ENCODE results near the gene SMIM41.
A peak's percentile ranks its signal among the peaks of the same experiment; 100 is the strongest.

Gene SMIM41

DNA sequence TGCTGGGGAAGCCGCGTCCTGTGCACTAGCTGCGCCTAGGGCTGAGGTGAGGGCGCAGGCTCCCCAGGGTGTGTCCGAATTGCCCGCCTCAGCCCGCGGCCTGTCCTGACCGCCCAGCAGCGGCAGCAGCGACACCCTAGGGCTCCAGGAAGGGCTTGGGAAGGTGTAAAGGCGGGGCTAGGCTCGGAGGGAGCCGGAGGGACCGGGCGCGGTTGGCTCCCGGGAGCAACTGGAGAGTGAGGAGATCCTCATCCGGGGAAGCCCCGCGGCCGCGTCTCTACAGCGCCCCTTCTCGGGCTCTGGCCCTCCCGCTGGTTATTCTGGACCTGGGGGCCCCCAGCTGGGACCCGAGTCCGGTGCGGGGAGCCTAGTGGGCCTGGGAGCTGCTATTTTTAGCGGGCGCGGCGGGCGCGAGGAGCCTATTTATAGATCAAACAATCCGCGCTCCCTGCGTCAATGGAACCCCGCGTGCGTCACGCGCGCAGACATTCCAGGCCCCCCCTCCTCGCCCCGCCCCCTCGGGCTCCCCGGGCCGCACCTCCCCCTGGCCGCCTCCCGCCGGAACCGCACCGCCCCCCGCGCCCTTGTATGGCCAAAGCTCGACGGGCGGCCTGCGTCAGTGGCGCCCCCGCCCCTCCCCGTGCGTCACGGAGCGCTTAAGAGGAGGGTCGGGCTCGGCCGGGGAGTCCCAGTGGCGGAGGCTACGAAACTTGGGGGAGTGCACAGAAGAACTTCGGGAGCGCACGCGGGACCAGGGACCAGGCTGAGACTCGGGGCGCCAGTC, 28.6 kb upstream of the SMIM41 start, which contains the start of gene NR4A1:
Gene NR4A1 (plus strand): TSS at position 685 of the 784 bp plus-strand sequence. CDS start 2,887 bp downstream, outside the sequence.
- DNase-seq (ENCODE audit: low read depth in 2 of 3, low spot score in 1 of 3) = peak; percentile 95 to 99 (median 98)

DNA sequence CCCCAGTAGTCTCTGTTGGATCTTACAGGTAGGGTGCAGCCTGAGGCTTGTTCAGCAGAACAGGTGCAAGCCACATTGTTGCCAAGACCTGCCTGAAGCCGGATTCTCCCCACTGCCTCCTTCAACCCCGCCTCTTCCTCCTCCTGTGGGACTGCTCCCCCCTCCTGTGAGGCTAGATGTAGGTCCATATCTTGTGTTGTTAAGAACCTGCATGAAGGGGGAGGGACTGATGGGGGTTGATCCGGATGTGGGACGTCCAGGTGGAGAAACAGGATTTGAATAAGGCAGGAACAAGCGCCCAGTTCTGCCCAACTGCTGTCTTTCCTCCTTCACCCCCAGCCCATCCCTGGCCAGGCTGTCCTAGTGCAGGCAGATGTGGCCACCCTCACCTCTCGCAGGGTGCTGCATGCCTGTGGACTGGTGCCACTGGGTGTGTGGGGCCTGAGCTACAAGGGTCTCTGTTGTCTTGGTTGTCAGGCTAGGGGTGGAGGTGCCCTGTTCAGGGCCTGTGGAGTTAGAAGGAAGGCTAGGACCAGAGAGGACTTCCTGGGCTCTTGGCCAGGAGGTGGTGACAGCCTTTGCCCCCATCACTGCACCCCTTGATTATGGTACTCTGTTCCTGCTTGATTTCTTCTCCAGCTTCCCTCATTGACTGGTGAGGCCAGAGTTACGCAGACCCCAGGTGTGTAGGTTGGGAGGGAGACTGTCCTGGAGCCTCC, 26.9 kb upstream of the SMIM41 start:
- no peak for DNase-seq (ENCODE audit: low read depth in 2 of 3, low spot score in 1 of 3)

DNA sequence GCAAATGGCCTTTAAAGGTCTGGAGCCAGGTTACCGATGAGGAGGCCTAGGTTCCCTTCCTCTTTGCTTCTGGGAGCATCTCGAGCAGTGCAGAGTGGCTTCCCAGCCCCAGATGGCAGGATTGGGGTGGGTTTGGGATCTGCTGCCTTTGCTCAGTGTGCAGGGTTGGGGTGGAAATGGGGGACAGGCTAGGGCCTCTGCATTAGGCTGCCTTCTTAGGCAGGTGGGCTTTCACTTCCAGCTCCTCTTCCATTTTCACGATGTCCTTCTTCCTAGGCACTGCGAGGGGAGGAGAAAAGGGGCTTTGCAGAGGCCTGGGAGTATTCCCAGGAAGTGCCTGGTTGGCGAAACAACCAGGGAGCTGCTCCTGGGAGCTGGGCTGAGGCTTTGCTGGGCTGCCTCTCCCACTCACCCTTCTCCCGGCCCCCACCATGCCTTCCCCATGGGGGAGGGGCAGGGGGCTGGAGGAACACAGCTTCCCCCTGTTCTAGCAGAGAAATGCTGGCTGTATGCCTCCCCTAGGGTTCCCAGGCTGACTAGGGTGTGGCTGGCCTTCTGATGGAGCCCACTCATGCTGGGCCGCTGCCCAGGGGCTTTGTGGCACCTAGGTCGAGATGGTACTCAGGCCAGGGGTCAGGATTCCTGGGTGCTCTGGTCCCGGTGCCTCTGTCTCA, 25.8 kb upstream of the SMIM41 start:
- DNase-seq (ENCODE audit: low read depth in 2 of 3, low spot score in 1 of 3) = no peak

DNA sequence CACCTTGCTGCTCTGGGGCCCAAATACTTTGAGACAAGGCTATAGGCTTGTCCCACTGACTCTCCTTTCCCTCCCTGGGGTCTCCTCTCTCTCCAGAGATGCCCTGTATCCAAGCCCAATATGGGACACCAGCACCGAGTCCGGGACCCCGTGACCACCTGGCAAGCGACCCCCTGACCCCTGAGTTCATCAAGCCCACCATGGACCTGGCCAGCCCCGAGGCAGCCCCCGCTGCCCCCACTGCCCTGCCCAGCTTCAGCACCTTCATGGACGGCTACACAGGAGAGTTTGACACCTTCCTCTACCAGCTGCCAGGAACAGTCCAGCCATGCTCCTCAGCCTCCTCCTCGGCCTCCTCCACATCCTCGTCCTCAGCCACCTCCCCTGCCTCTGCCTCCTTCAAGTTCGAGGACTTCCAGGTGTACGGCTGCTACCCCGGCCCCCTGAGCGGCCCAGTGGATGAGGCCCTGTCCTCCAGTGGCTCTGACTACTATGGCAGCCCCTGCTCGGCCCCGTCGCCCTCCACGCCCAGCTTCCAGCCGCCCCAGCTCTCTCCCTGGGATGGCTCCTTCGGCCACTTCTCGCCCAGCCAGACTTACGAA, 25.2 kb upstream of the SMIM41 start:
- no peak for DNase-seq (ENCODE audit: low read depth in 2 of 3, low spot score in 1 of 3)

DNA sequence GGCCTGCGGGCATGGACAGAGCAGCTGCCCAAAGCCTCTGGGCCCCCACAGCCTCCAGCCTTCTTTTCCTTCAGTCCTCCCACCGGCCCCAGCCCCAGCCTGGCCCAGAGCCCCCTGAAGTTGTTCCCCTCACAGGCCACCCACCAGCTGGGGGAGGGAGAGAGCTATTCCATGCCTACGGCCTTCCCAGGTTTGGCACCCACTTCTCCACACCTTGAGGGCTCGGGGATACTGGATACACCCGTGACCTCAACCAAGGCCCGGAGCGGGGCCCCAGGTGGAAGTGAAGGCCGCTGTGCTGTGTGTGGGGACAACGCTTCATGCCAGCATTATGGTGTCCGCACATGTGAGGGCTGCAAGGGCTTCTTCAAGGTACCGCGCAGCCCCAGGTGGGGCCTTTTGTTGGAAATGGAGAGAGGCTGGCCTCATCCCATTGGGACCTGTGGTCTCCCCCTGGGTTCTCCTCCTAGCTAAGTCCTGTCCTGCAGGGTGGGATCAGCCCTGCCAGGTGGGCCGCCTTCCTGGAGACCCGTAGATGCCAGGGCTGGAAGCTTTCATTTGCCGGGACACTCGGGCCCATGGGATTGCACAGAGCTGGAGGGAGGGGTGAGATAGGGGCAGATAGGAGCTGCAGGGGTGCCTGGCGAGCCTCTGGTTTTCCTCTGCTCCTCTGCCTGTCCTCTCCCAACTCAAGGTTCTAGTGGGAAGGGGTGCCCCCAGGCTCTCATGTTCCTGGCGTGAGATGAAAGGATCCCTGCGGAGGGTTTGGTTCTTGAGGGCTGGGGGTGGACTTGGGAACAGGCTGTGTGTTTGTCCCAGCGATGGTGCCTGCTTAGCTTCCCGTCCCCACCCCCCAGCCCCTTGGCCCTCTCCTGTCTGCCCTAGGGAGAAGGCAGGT, 24.4 kb upstream of the SMIM41 start:
- no peak for DNase-seq (ENCODE audit: low read depth in 2 of 3, low spot score in 1 of 3)

DNA sequence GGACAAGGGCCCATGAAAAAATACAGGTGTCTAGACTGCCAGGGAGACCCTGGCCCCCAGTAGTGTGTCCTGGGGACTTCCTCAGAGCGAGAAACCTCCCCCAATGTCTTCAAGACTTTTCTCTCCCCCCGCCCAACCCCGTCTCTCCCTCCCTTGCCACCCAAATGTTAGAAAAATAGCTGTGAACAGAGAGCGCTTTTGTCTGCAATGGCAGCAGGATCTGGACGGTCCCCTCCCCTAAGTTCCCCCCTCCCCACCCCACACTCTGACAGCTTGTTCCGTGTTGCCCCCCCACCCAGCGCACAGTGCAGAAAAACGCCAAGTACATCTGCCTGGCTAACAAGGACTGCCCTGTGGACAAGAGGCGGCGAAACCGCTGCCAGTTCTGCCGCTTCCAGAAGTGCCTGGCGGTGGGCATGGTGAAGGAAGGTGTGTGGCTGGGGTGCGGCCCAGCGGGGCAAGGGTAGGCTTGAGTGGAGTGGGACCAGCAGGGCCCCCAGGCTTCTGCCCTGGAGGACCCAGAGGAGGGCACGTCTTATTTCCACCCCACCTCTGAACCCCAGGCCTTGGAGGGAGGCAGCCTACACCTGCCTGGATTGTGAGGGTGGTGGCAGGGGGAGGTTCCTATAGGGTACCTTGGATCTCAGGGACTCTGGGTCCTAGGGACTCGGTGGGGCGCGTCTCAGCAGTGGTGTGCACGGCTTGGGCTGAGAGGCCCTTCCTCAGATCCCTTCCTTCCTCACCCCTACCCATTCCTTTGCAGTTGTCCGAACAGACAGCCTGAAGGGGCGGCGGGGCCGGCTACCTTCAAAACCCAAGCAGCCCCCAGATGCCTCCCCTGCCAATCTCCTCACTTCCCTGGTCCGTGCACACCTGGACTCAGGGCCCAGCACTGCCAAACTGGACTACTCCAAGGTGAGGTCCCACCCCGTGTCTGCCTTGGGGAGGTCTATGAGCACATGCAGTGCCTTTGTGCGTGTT, 23.5 kb upstream of the SMIM41 start:
- DNase-seq (ENCODE audit: low read depth in 2 of 3, low spot score in 1 of 3) = no peak

DNA sequence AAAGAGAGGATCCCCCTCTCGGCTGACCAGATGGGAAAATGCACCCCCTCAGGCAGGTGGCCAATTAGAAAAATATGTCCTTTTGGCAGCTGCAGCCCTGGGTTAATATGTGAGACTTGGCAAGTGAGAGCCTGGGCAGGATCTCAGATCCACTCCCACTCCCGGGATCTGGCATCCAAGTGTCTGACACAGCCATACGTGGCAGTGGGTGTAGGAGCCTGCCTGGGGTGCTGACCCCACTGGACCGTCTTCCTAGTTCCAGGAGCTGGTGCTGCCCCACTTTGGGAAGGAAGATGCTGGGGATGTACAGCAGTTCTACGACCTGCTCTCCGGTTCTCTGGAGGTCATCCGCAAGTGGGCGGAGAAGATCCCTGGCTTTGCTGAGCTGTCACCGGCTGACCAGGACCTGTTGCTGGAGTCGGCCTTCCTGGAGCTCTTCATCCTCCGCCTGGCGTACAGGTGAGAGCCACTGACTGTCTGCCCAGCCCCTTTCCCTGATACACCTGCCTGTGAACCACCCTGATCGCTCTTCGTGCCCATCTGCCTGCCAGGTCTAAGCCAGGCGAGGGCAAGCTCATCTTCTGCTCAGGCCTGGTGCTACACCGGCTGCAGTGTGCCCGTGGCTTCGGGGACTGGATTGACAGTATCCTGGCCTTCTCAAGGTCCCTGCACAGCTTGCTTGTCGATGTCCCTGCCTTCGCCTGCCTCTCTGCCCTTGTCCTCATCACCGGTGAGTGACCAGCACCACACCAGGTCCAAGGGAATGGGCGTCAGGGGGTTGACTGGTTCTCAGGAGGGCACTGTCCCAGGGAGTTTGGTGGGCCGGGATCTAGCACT, 22.5 kb upstream of the SMIM41 start:
- no peak for DNase-seq (ENCODE audit: low read depth in 2 of 3, low spot score in 1 of 3)

DNA sequence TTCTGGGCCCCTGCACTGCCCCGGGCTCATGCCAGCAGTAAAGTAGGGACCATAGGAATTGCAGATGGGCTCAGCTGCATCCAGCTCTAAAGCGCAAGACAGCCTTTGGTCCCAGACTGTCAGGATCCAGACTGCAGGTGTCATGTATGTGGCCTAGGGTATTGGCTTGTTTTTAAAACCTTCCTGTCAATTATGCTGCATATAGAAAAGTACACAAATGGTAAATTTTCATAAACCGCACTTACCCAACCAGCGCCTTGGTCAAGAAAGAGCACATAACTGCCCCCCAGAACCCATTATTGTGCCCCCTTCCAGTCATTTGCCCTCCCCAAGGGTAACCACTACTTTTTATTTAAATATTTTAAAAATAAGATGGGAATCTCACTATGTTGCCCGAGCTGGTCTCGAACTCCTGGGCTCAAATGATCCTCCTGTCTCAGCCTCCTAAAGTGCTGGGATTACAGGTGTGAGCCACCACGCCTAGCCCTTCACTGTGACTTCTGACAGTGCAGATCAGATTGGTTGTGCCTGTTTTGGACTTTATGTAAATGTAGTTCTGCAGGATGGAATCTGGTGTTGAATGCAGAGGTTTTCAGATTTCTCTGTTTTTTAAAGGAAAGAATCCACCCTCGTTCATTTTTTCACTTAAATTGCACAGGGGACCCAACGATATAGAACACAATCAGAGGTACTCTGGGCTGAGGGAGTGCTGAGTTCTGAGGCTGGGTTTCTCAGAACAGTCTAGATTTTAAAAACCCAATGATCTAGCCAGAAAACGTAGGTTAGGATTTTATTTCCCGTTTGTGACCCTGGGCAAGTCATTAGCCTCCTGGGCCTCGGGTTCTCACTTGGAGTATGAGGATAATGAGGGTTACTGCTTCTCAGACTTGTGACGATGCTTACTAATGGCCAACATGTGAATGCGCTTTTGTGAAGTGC, 21.6 kb upstream of the SMIM41 start:
- no peak for DNase-seq (ENCODE audit: low read depth in 2 of 3, low spot score in 1 of 3)

DNA sequence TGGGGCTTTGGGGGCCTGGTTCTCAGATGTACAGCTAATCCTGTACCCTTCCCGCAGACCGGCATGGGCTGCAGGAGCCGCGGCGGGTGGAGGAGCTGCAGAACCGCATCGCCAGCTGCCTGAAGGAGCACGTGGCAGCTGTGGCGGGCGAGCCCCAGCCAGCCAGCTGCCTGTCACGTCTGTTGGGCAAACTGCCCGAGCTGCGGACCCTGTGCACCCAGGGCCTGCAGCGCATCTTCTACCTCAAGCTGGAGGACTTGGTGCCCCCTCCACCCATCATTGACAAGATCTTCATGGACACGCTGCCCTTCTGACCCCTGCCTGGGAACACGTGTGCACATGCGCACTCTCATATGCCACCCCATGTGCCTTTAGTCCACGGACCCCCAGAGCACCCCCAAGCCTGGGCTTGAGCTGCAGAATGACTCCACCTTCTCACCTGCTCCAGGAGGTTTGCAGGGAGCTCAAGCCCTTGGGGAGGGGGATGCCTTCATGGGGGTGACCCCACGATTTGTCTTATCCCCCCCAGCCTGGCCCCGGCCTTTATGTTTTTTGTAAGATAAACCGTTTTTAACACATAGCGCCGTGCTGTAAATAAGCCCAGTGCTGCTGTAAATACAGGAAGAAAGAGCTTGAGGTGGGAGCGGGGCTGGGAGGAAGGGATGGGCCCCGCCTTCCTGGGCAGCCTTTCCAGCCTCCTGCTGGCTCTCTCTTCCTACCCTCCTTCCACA, 20.7 kb upstream of the SMIM41 start:
- DNase-seq (ENCODE audit: low read depth in 2 of 3, low spot score in 1 of 3) = no peak

DNA sequence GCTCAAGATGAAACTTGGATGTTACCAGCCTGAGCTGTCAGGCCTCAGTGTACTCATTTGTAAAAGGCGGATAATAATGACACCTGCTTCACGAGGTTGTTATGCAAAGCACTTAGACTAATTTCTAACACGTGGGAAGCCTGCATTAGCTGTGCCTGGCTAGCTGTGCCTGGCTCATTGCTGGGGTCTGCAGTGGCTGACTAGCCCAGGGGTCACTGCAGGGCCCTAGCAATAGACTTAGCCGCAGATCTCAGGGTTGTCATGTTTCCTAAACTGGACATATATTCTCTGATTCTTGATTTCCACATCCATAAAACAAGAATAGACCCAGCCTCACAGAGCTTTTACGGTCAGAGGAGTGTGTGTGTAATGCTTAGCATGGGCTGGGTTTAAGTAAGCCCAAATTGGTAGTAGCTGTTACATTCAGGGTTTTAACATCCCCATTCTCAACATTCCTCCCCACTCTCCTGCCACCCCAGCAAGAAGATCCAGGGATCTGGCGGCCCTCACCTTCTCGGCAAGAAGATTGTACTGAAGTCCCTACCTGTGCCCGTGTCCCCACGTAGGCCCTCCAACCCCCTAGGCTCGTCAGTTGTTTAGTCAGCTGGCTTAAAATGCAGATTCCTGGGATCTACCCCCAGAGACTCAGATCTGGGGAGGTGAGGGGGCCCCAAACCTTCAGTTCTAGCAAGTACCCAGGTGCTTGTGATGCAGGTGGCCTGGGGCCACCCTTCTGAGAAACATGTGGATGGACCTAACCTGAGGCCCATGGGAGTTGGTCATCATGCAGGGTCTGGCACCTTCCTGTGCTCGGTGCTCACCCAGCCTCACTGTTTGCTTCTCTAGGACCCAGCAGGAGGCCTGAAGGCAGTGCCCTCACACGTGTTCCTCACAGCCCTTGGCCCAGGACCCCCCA, 19.7 kb upstream of the SMIM41 start:
- no peak for DNase-seq (ENCODE audit: low read depth in 2 of 3, low spot score in 1 of 3)

DNA sequence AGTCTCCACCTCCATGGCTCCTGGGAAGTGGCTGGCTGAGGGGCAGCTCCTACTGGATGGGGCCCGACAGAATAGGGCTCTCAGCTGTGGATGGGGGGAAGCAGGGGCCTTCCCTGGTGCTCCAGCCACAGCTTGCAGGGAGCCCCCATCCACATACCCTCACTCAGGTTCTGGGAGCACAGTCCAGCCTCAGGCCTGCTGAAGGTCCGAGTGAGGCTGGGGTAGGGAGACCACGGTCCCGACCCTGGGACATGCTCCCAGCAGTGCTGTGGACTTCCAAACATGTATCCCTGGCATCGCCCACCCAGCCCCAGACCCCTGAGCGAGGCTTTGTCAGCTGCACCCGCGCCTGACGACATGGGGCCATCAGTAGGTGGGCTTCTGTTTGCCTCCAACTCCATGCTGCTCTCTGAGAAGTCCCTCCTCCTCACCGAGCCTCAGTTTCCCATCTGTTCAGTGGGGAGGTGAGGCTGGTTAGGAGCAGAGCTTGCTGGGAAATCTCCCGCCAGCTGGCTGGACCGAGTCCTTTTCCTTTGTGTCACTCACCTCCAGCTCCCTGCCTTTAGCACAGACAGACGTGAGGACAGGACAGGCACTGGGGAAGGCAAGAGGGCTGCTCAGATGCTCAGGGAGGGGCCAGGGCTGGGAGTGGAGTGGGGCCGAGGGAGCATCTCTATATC, 18.9 kb upstream of the SMIM41 start:
- DNase-seq (ENCODE audit: low read depth in 2 of 3, low spot score in 1 of 3) = no peak

DNA sequence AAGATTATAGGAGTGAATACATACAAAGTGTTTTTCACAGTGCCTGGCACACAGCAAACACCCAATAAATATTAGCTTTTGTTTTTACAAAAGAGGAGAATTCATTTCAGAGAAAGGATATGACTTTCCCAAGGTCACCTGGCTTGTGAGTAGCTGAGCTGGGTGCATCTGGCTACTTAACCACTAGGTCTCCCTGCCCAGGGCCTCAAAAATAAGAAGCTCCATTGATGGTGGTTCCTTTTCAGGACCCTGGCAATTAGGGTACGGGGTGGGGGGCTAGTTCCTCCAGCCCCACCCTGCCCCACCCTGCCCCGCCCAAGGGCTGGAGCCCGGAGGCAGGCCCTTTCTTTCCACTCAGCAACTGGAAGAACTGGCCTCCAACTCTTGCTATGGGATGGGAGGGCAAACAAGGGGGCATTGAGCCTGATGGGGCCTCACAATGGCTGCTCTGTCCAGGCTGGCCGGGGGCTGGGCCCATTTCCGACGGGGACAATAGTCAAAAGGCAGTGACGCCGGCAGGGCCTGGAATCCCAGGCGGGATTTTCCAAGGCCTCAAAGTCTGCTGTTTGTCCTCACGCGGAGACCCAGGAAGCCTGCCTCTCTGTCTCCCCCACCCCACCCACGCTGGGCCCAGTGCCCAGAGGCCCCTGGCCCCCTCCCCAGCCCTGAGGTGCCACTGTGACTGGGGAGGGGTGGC, 17.9 kb upstream of the SMIM41 start:
- no peak for DNase-seq (ENCODE audit: low read depth in 2 of 3, low spot score in 1 of 3)

DNA sequence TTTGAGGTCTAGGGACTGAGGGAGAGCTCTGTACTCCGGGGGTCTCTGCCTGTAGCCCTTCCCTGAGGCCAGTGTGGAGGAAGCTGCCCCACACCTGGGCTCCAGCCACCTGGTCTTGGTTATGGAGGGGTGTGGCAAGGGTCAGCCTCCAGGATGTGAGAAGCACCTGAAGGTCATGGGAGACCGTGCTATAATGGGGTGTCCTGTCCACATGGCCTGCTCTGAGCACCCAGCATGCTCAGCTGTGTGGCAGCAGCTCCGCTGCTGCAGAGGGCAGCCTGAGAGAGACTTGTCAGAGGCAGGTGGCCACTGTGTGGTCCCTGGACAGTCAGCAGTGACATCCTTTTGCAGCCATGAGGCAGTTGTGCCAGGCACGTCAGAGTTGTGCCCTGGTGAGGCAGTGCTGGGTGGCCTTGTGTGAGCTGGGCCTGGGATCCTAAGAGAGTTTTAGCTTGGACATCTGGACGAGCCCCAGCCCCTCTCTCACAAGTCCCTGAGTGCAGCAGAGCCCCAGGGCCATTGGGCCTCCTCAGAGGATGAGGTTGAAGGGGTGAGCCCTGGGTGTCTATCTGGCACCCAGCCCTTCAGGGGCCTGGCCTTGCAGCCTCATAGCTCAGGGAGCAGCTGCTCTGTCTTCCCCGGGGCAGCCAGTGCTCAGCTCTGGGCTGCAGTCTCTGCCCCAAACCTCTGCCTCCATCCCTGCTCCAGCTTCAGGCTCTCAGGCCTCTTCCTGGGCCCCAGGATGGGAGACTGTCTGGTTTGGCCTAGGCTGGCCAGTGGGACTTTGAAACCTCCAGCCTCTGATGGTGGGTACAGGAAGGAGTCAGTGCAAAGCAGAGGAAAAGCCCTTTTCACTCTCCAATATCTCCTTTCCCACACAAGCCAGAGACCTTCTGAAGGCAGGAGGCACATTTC, 17.1 kb upstream of the SMIM41 start:
- DNase-seq (ENCODE audit: low read depth in 2 of 3, low spot score in 1 of 3) = no peak
